ENCODE results near the gene PGBD2. TPM values are rescaled to one million over a fixed set of nuclear protein-coding genes. Genes with fewer than 3 reads are reported as not detected.

PGBD2 gene
- total RNA-seq, 4 donors from 2014 or later = 5.2 to 12.4 (median 9.7) TPM

- in situ Hi-C loops (cut with MboI; ENCODE audit: low pct_ligation_motif_present in 1 of 4, low pct_unique_long_range_greater_than_20kb in 1 of 4, low sequenced_read_pairs in 3 of 4) = no loop called here
- TF ChIP-seq EP300 (IDR thresholded peaks at IDR 0.05; ENCODE audit: low read depth) = no peak
- TF ChIP-seq POLR2AphosphoS5 (IDR thresholded peaks at IDR 0.05) = no peak
- no peak for TF ChIP-seq CTCF (IDR thresholded peaks at IDR 0.05)
- no peak for TF ChIP-seq POLR2A (IDR thresholded peaks at IDR 0.05)
- Histone ChIP-seq H3K36me3 (no peaks in the 10 kb centered on the region), H3K4me1 (peaks cover 0 to 4% (median 3%) of the 10 kb centered on the region in 4 donors), H3K27ac (no peak overlapping the region), H3K4me3 (no peak overlapping the region), H3K27me3 (peaks cover 40% of the 10 kb centered on the region), H3K9me3 (no peaks in the 10 kb centered on the region)
- 95 to 100% methylated on average over 1 of the region's 1 CpG for WGBS, 2 donors (ENCODE audit: low coverage in 1 of 2)
- intact Hi-C loops (cut with DNase I; ENCODE audit: low total_unique reads) = no loop called here
- DNase-seq = no peak
These were observed 5.4 kb upstream of the PGBD2 start for GRCh38 chr1:248900637-248901036.

DNA sequence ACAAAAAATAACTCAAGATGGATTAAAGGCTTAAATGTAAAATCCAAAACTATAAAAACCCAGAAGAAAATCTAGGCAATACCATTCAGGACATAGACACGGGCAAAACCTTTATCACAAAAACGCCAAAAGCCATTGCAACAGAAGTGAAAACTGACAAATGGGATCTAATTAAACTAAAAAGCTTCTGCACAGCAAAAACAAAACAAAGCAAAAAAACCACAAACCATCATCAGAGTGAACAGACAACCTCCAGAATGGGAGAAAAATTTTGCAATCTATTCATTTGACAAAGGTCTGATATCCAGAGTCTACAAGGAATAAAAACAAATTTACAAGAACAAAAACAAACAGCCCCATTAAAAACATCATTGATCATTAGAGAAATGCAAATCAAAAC is 4.5 kb upstream of the PGBD2 start:
- in situ Hi-C loops (cut with MboI; ENCODE audit: low pct_ligation_motif_present in 1 of 4, low pct_unique_long_range_greater_than_20kb in 1 of 4, low sequenced_read_pairs in 3 of 4) = no loop called here
- 69 to 83% methylated on average over 2 of the region's 2 CpGs for WGBS, 2 donors (ENCODE audit: low coverage in 1 of 2)
- Histone ChIP-seq H3K27ac (no peak overlapping the region), H3K4me3 (no peak overlapping the region), H3K36me3 (no peaks in the 10 kb centered on the region), H3K9me3 (no peaks in the 10 kb centered on the region), H3K27me3 (peaks cover 40% of the 10 kb centered on the region), H3K4me1 (peaks cover 0 to 5% (median 4%) of the 10 kb centered on the region in 4 donors)
- DNase-seq = no peak
- TF ChIP-seq POLR2A (IDR thresholded peaks at IDR 0.05) = no peak
- TF ChIP-seq CTCF (IDR thresholded peaks at IDR 0.05) = no peak
- no peak for TF ChIP-seq EP300 (IDR thresholded peaks at IDR 0.05; ENCODE audit: low read depth)
- no peak for TF ChIP-seq POLR2AphosphoS5 (IDR thresholded peaks at IDR 0.05)
- intact Hi-C loops (cut with DNase I; ENCODE audit: low total_unique reads) = no loop called here

- Histone ChIP-seq H3K4me3 (no peak overlapping the region), H3K9me3 (no peaks in the 10 kb centered on the region), H3K27me3 (peaks cover 21% of the 10 kb centered on the region), H3K36me3 (no peaks in the 10 kb centered on the region), H3K27ac (no peak overlapping the region), H3K4me1 (peaks cover 0 to 14% (median 12%) of the 10 kb centered on the region in 4 donors)
- no peak for TF ChIP-seq POLR2A (IDR thresholded peaks at IDR 0.05)
- no peak for TF ChIP-seq CTCF (IDR thresholded peaks at IDR 0.05)
- no peak for TF ChIP-seq POLR2AphosphoS5 (IDR thresholded peaks at IDR 0.05)
- TF ChIP-seq EP300 (IDR thresholded peaks at IDR 0.05; ENCODE audit: low read depth) = no peak
- intact Hi-C loops (cut with DNase I; ENCODE audit: low total_unique reads) = no loop called here
- in situ Hi-C loops (cut with MboI; ENCODE audit: low pct_ligation_motif_present in 1 of 4, low pct_unique_long_range_greater_than_20kb in 1 of 4, low sequenced_read_pairs in 3 of 4) = no loop called here
- 89 to 98% methylated on average over 3 of the region's 3 CpGs for WGBS, 2 donors (ENCODE audit: low coverage in 1 of 2)
- DNase-seq = no peak
These were observed 1.4 kb upstream of the PGBD2 start for GRCh38 chr1:248904437-248905216.

DNA sequence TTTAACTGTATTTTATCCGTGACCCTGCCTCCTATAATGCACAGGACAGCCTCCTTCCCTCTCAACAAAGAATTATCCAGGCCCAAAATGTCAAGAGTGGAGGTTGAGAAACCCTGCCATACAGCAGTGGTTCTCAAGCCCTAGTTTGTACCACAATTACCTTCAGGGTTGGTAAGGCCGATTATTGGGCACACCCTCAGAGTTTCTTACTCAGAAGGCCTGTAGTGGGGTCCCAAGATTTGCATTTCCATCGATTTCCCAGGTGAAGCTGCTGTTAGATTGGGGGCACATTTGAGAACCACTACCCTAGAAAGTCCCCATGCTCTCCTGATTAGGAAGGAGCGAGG is 400 bp upstream of the PGBD2 start:
- Histone ChIP-seq H3K4me1 (peaks cover 0 to 14% (median 12%) of the 10 kb centered on the region in 4 donors), H3K27me3 (peaks cover 12% of the 10 kb centered on the region), H3K4me3 (peak overlapping the region; percentile 55 to 96 (median 67)), H3K9me3 (no peaks in the 10 kb centered on the region), H3K36me3 (no peaks in the 10 kb centered on the region), H3K27ac (peak overlapping the region; percentile 93 to 99 (median 96))
- DNase-seq = no peak
- intact Hi-C loops (cut with DNase I; ENCODE audit: low total_unique reads) (no loop called here), in situ Hi-C loops (cut with MboI; ENCODE audit: low pct_ligation_motif_present in 1 of 4, low pct_unique_long_range_greater_than_20kb in 1 of 4, low sequenced_read_pairs in 3 of 4) (no loop called here)
- 19% methylated on average over 4 of the region's 4 CpGs; no CpG with 5 or more reads in 1 of the 2 donors for WGBS, 2 donors (ENCODE audit: low coverage in 1 of 2)
- no peak for TF ChIP-seq CTCF (IDR thresholded peaks at IDR 0.05)
- TF ChIP-seq POLR2A (IDR thresholded peaks at IDR 0.05) = no peak
- TF ChIP-seq EP300 (IDR thresholded peaks at IDR 0.05; ENCODE audit: low read depth) = no peak
- no peak for TF ChIP-seq POLR2AphosphoS5 (IDR thresholded peaks at IDR 0.05)
